Neural crest cell (in vitro differentiated cells): Measurements from ENCODE around the gene CCDC181. TPM values are rescaled to one million over a fixed set of nuclear protein-coding genes. Genes with fewer than 3 reads are reported as not detected.

ENCODE experiments used
- DNase-seq: peaks from one replicate; pipeline ENCODE4 v3.0.0; 2021; ENCODE audit warnings: low read depth, mixed read lengths, low spot score
- H3K27ac Mint-ChIP-seq: one replicate; pipeline ENCODE4 v1.8.0; 2021; ENCODE audit warnings: mild to moderate bottlenecking, mixed read lengths; ENCODE audit not compliant: unreplicated experiment
- H3K27me3 Mint-ChIP-seq: 2 replicates; pipeline ENCODE4 v1.8.0; 2021; ENCODE audit warnings: low read depth, mild to moderate bottlenecking, mixed read lengths
- H3K36me3 Mint-ChIP-seq: 2 replicates; pipeline ENCODE4 v1.8.0; 2021; ENCODE audit warnings: low read depth, mild to moderate bottlenecking, mixed read lengths
- H3K4me1 Mint-ChIP-seq: 2 replicates; pipeline ENCODE4 v1.8.0; 2021; ENCODE audit warnings: mixed read lengths
- H3K4me3 Mint-ChIP-seq: one replicate; pipeline ENCODE4 v1.8.0; 2021; ENCODE audit warnings: mild to moderate bottlenecking, mixed read lengths
- H3K9me3 Mint-ChIP-seq: 2 replicates; pipeline ENCODE4 v1.8.0; 2021; ENCODE audit warnings: mixed read lengths
- CTCF ChIP-seq: fragments of 200-600 bp; sonication (generic); conservative IDR thresholded peaks from 2 replicates; pipeline ENCODE4 v1.5.0; 2021; ENCODE audit warnings: antibody characterized with exemption, mild to moderate bottlenecking
- total RNA-seq: library from RNA; stranded (reverse); gene quantifications from 2 replicates; pipeline ENCODE4 v1.2.1, GENCODE V29; 2021

The CCDC181 gene
- total RNA-seq, 1 donor from 2014 or later: 7.5 TPM

GRCh38 chr1:169363046-169363730, 64.1 kb downstream of the CCDC181 start:
- Mint-ChIP-seq H3K4me3 (no peak overlapping the region), H3K27ac (no peak overlapping the region), H3K27me3 (no peaks in the 10 kb centered on the region), H3K36me3 (peaks cover 9% of the 10 kb centered on the region), H3K9me3 (peaks cover 6% of the 10 kb centered on the region), H3K4me1 (peaks cover 9% of the 10 kb centered on the region)
- no peak for TF ChIP-seq CTCF
- no peak for DNase-seq

GRCh38 chr1:169361281-169361680, 66.0 kb downstream of the CCDC181 start:
- Mint-ChIP-seq H3K27ac (no peak overlapping the region), H3K9me3 (peaks cover 6% of the 10 kb centered on the region), H3K4me3 (no peak overlapping the region), H3K4me1 (peaks cover 9% of the 10 kb centered on the region), H3K36me3 (peaks cover 9% of the 10 kb centered on the region), H3K27me3 (no peaks in the 10 kb centered on the region)
- no peak for TF ChIP-seq CTCF
- no peak for DNase-seq

- peak overlapping the region; percentile 9 for H3K27ac Mint-ChIP-seq
- TF ChIP-seq CTCF: no peak
- H3K4me1 Mint-ChIP-seq: peaks cover 9% of the 10 kb centered on the region
Observed at GRCh38 chr1:169360415-169360814, 66.9 kb downstream of the CCDC181 start.

GRCh38 chr1:169348383-169349036, 78.8 kb downstream of the CCDC181 start:
- peak; percentile 93 for TF ChIP-seq CTCF
- H3K9me3 Mint-ChIP-seq: peaks cover 5% of the 10 kb centered on the region
- DNase-seq: peak; percentile 35
- H3K4me3 Mint-ChIP-seq: no peak overlapping the region
- no peak overlapping the region for H3K27ac Mint-ChIP-seq
- H3K27me3 Mint-ChIP-seq: no peaks in the 10 kb centered on the region
- peaks cover 10% of the 10 kb centered on the region for H3K36me3 Mint-ChIP-seq
- H3K4me1 Mint-ChIP-seq: peaks cover 4% of the 10 kb centered on the region

More at GRCh38 chr1:169360415-169360814, 66.9 kb downstream of the CCDC181 start:
- H3K36me3 Mint-ChIP-seq: peaks cover 9% of the 10 kb centered on the region
- H3K27me3 Mint-ChIP-seq: no peaks in the 10 kb centered on the region
- no peak for DNase-seq
- peaks cover 6% of the 10 kb centered on the region for H3K9me3 Mint-ChIP-seq
- H3K4me3 Mint-ChIP-seq: no peak overlapping the region

GRCh38 chr1:169347688-169348382, 79.4 kb downstream of the CCDC181 start:
- TF ChIP-seq CTCF: no peak

More at GRCh38 chr1:169347688-169348382, 79.4 kb downstream of the CCDC181 start:
- Mint-ChIP-seq H3K4me1 (peaks cover 4% of the 10 kb centered on the region), H3K27ac (no peak overlapping the region), H3K36me3 (peaks cover 6% of the 10 kb centered on the region), H3K9me3 (peaks cover 2% of the 10 kb centered on the region), H3K27me3 (no peaks in the 10 kb centered on the region), H3K4me3 (no peak overlapping the region)
- DNase-seq: no peak
